IMR-90 (cell line): ENCODE measurements around the gene DEFB125. TPM values are rescaled to one million over a fixed set of nuclear protein-coding genes. Genes with fewer than 3 reads are reported as not detected.

ENCODE experiments used
- ATAC-seq: fragments of 200-7000 bp; cut with Tn5 transposase; 2 replicates; pipeline ENCODE4 v1.9.1; 2020; ENCODE audit warnings: low read depth, mild to moderate bottlenecking, moderate library complexity
- BruUV-seq: library from RNA; stranded (reverse); fragments of 400-500 nt; replicated peaks from 2 replicates; lab custom pipeline; 2021; lab: Mats Ljungman, UMichigan
- CTCF ChIA-PET: fragments of 300-600 bp; formaldehyde crosslinking; extraction: SDS; loops from one replicate; lab custom pipeline; 2021; ENCODE audit warnings: antibody characterized with exemption; lab: Yijun Ruan, JAX
- POLR2A ChIA-PET: fragments of 300-600 bp; sonication (Branson Sonifier 250); formaldehyde crosslinking; loops from one replicate; lab custom pipeline; 2022; ENCODE audit warnings: antibody characterized with exemption; ENCODE audit not compliant: unreplicated experiment; lab: Charles Lee
- DNase-seq: peaks from one replicate; pipeline ENCODE4 v3.0.0; 2013
- H2AFZ ChIP-seq: replicated peaks from 2 replicates; pipeline ENCODE3; 2013; ENCODE audit warnings: low read length, mild to moderate bottlenecking; ENCODE audit not compliant: poor library complexity
- H2AK5ac ChIP-seq: 2 replicates; pipeline ENCODE4 v1.6.1; 2013; ENCODE audit warnings: low read depth, low read length, inconsistent platforms
- H2AK9ac ChIP-seq: replicated peaks from 2 replicates; pipeline ENCODE3; 2013; ENCODE audit warnings: mild to moderate bottlenecking, low read depth, low read length, moderate library complexity; ENCODE audit not compliant: poor library complexity
- H2BK120ac ChIP-seq: 2 replicates; pipeline ENCODE4 v1.6.1; 2013; ENCODE audit warnings: low read depth, low read length, inconsistent platforms
- H2BK15ac ChIP-seq: 3 replicates; pipeline ENCODE4 v1.6.1; 2013; ENCODE audit warnings: low read depth, low read length, inconsistent platforms
- H2BK20ac ChIP-seq: 2 replicates; pipeline ENCODE4 v1.6.1; 2013; ENCODE audit warnings: low read depth, mild to moderate bottlenecking, inconsistent platforms, low read length, moderate library complexity
- H2BK5ac ChIP-seq: 2 replicates; pipeline ENCODE4 v1.6.1; 2013; ENCODE audit warnings: mild to moderate bottlenecking, low read depth, low read length, inconsistent platforms; ENCODE audit not compliant: poor library complexity, severe bottlenecking
- H3K14ac ChIP-seq: replicated peaks from 2 replicates; pipeline ENCODE4 v1.6.1; 2013; ENCODE audit warnings: low read depth, low read length, inconsistent platforms
- H3K18ac ChIP-seq: 2 replicates; pipeline ENCODE4 v1.6.1; 2013; ENCODE audit warnings: low read depth, low read length, control low read depth
- H3K23ac ChIP-seq: 2 replicates; pipeline ENCODE4 v1.6.1; 2013; ENCODE audit warnings: low read depth, low read length, inconsistent platforms
- H3K27ac ChIP-seq: 2 replicates; pipeline ENCODE4 v1.5.1; 2013; ENCODE audit warnings: mild to moderate bottlenecking, control low read depth, low read length; ENCODE audit not compliant: insufficient read depth
- H3K27me3 ChIP-seq: 2 replicates; pipeline ENCODE4 v1.6.1; 2013; ENCODE audit warnings: low read length; ENCODE audit not compliant: control insufficient read depth, insufficient read depth
- H3K36me3 ChIP-seq: 2 replicates; pipeline ENCODE4 v1.6.1; 2013; ENCODE audit warnings: low read length, mixed read lengths; ENCODE audit not compliant: control insufficient read depth, insufficient read depth
- H3K4ac ChIP-seq: 2 replicates; pipeline ENCODE4 v1.6.1; 2013; ENCODE audit warnings: low read depth, low read length, inconsistent platforms
- H3K4me1 ChIP-seq: 2 replicates; pipeline ENCODE4 v1.6.1; 2013; ENCODE audit warnings: low read length, mixed read lengths; ENCODE audit not compliant: control insufficient read depth, insufficient read depth
- H3K4me2 ChIP-seq: 2 replicates; pipeline ENCODE4 v1.6.1; 2013; ENCODE audit warnings: low read depth, mild to moderate bottlenecking, control low read depth, low read length, moderate library complexity
- H3K4me3 ChIP-seq: 2 replicates; pipeline ENCODE4 v1.5.1; 2013; ENCODE audit warnings: low read depth, mild to moderate bottlenecking, control low read depth, low read length, moderate library complexity; ENCODE audit not compliant: insufficient read depth
- H3K56ac ChIP-seq: 2 replicates; pipeline ENCODE4 v1.6.1; 2013; ENCODE audit warnings: low read length, inconsistent platforms; ENCODE audit not compliant: insufficient read depth; ENCODE audit errors: extremely low read depth
- H3K79me1 ChIP-seq, 2 experiments: 2 replicates each; pipeline ENCODE4 v1.6.1; 2013; ENCODE audit warnings: low read length in 2 of 2, inconsistent platforms in 1 of 2, low read depth in 1 of 2
- H3K9ac ChIP-seq: 2 replicates; pipeline ENCODE4 v1.6.1; 2013; ENCODE audit warnings: low read depth, low read length, control low read depth
- H3K9me1 ChIP-seq: 2 replicates; pipeline ENCODE4 v1.6.1; 2013; ENCODE audit warnings: low read length, inconsistent platforms; ENCODE audit not compliant: insufficient read depth
- H3K9me3 ChIP-seq: 2 replicates; pipeline ENCODE4 v1.6.1; 2013; ENCODE audit warnings: low read length; ENCODE audit not compliant: control insufficient read depth, insufficient read depth
- H4K20me1 ChIP-seq: 2 replicates; pipeline ENCODE4 v1.6.1; 2013; ENCODE audit warnings: low read length, inconsistent platforms; ENCODE audit not compliant: insufficient read depth
- H4K5ac ChIP-seq: 2 replicates; pipeline ENCODE4 v1.6.1; 2013; ENCODE audit warnings: mild to moderate bottlenecking, low read depth, low read length, control low read depth
- H4K8ac ChIP-seq, 2 experiments: 2 replicates each; pipeline ENCODE4 v1.6.1; 2013; ENCODE audit warnings: low read depth in 2 of 2, low read length in 2 of 2, control low read depth in 1 of 2, inconsistent platforms in 1 of 2
- H4K91ac ChIP-seq: 2 replicates; pipeline ENCODE4 v1.6.1; 2013; ENCODE audit warnings: low read depth, low read length, inconsistent platforms; ENCODE audit not compliant: insufficient read depth
- BHLHE40 ChIP-seq: fragments of 150-350 bp; IDR thresholded peaks from 2 replicates; pipeline ENCODE4 v1.6.1; 2016; ENCODE audit warnings: mild to moderate bottlenecking, low read depth, low read length
- CEBPB ChIP-seq: IDR thresholded peaks from 2 replicates; pipeline ENCODE4 v1.6.1; 2012; ENCODE audit warnings: low read depth, low read length, improper control_type of control experiment
- CHD1 ChIP-seq: IDR thresholded peaks from 2 replicates; pipeline ENCODE4 v1.6.1; 2012; ENCODE audit warnings: low read depth, low read length, improper control_type of control experiment
- CTCF ChIP-seq: conservative IDR thresholded peaks from 2 replicates; pipeline ENCODE4 v1.5.1; 2012; ENCODE audit warnings: mild to moderate bottlenecking, low read depth, low read length, improper control_type of control experiment
- ELK1 ChIP-seq: fragments of 150-350 bp; IDR thresholded peaks from 2 replicates; pipeline ENCODE4 v1.6.1; 2016; ENCODE audit warnings: low read depth, mild to moderate bottlenecking, low read length, moderate library complexity, borderline replicate concordance
- FOS ChIP-seq: fragments of 150-350 bp; IDR thresholded peaks from 2 replicates; pipeline ENCODE4 v1.6.1; 2016; ENCODE audit warnings: low read depth, low read length
- MAFK ChIP-seq: IDR thresholded peaks from 2 replicates; pipeline ENCODE4 v1.6.1; 2012; ENCODE audit warnings: low read depth, low read length, improper control_type of control experiment
- MAZ ChIP-seq: IDR thresholded peaks from 2 replicates; pipeline ENCODE4 v1.6.1; 2012; ENCODE audit warnings: low read depth, mild to moderate bottlenecking, low read length, improper control_type of control experiment, moderate library complexity, borderline replicate concordance
- MXI1 ChIP-seq: IDR thresholded peaks from 2 replicates; pipeline ENCODE4 v1.6.1; 2012; ENCODE audit warnings: low read depth, mild to moderate bottlenecking, low read length, moderate library complexity, borderline replicate concordance
- NFE2L2 ChIP-seq: fragments of 150-350 bp; IDR thresholded peaks from 2 replicates; pipeline ENCODE4 v1.6.1; 2016; ENCODE audit warnings: low read depth, mild to moderate bottlenecking, low read length
- POLR2A ChIP-seq: IDR thresholded peaks from 2 replicates; pipeline ENCODE4 v1.6.1; 2012; ENCODE audit warnings: mild to moderate bottlenecking, low read depth, low read length
- RAD21 ChIP-seq: IDR thresholded peaks from 2 replicates; pipeline ENCODE4 v1.6.1; 2012; ENCODE audit warnings: low read length, improper control_type of control experiment
- RCOR1 ChIP-seq: IDR thresholded peaks from 2 replicates; pipeline ENCODE4 v1.6.1; 2012; ENCODE audit warnings: mild to moderate bottlenecking, low read length, improper control_type of control experiment; ENCODE audit not compliant: insufficient replicate concordance
- RFX5 ChIP-seq: IDR thresholded peaks from 2 replicates; pipeline ENCODE4 v1.8.0; 2012; ENCODE audit warnings: low read depth, mild to moderate bottlenecking, low read length, moderate library complexity
- SMC3 ChIP-seq: fragments of 150-350 bp; IDR thresholded peaks from 2 replicates; pipeline ENCODE4 v1.6.1; 2016; ENCODE audit warnings: low read depth, mild to moderate bottlenecking, antibody characterized with exemption, low read length, moderate library complexity
- USF2 ChIP-seq: fragments of 150-350 bp; IDR thresholded peaks from 2 replicates; pipeline ENCODE4 v1.6.1; 2017; ENCODE audit warnings: mild to moderate bottlenecking, antibody characterized with exemption, low read length, low read depth
- WGBS, 2 experiments: methylation state at CpG; one replicate each; pipeline versions ENCODE4 v1.1.5 to v1.1.7; 2013; ENCODE audit warnings: missing lambda C conversion rate in 2 of 2; ENCODE audit not compliant: insufficient read length in 1 of 2; ENCODE audit errors: extremely low coverage in 2 of 2; 5-methylcytosine and 5-hydroxymethylcytosine counted together
- dilution Hi-C: fragments of 300-500 bp; cut with HindIII; formaldehyde crosslinking; loops from one replicate; pipeline ENCODE4 v1.14.3; 2018; ENCODE audit warnings: low sequenced_read_pairs; ENCODE audit not compliant: unreplicated experiment
- in situ Hi-C: fragments of 300-500 bp; cut with MboI; formaldehyde crosslinking; loops from 3 replicates; pipeline ENCODE4 v1.14.3; 2019; ENCODE audit warnings: low sequenced_read_pairs, inconsistent platforms, mixed read lengths
- intact Hi-C: fragments of 100-400 bp; cut with micrococcal nuclease; formaldehyde crosslinking; loops from 2 replicates; pipeline ENCODE4 v1.10.0; 2022
- polyA plus RNA-seq, 3 experiments: library from polyadenylated mRNA; depleted of rRNA; stranded (reverse); fragments of >200 nt; gene quantifications; 2 replicates each; pipeline ENCODE4 v1.2.3, GENCODE V29; 2012; ENCODE audit warnings: low replicate concordance in 1 of 3
- total RNA-seq: library from RNA; depleted of rRNA; stranded (reverse); fragments of >200 nt; gene quantifications from 2 replicates; pipeline ENCODE4 v1.2.3, GENCODE V29; 2012

DEFB125 gene
- total and polyA plus RNA-seq, 2 of the 4 experiments (the other 2 are of a cell fraction), result not detected

GRCh38 chr20:62487-62886 is 25.0 kb upstream of the DEFB125 start:
- ChIA-PET POLR2A (no interaction called here), CTCF (no interaction called here)
- no peak overlapping the region for H4K8ac ChIP-seq
- DNase-seq (no peak), ATAC-seq (no peak)
- no peak overlapping the region for H3K18ac ChIP-seq
- H3K79me1 ChIP-seq, result no peaks in the 10 kb centered on the region
- no peak overlapping the region for H3K14ac ChIP-seq
- no peak overlapping the region for H3K4ac ChIP-seq
- no TSS peak for BruUV-seq
- in situ Hi-C loops, result no loop called here
- no peak overlapping the region for H2BK15ac ChIP-seq
- intact Hi-C loops, result no loop called here
- no peaks in the 10 kb centered on the region for H3K27me3 ChIP-seq
- H2BK120ac ChIP-seq, result no peak overlapping the region
- H2AK9ac ChIP-seq, result no peak overlapping the region
- H3K36me3 ChIP-seq, result no peaks in the 10 kb centered on the region
- no peak overlapping the region for H3K56ac ChIP-seq
- H3K9me3 ChIP-seq, result peaks cover 17% of the 10 kb centered on the region
- peak overlapping the region; percentile 94 for H2BK5ac ChIP-seq
- H4K5ac ChIP-seq, result no peak overlapping the region
- H4K20me1 ChIP-seq, result no peaks in the 10 kb centered on the region
- no peak overlapping the region for H2AK5ac ChIP-seq
- H3K23ac ChIP-seq, result no peak overlapping the region
- peaks cover 2% of the 10 kb centered on the region; the same call in 1 of the 2 replicates for H3K4me1 ChIP-seq
- 33 to 89% methylated on average over 3 of the region's 3 CpGs for WGBS, 2 experiments
- H2BK20ac ChIP-seq, result no peak overlapping the region
- TF ChIP-seq SMC3 (no peak), CTCF (no peak), MAZ (no peak), FOS (no peak), RFX5 (no peak), USF2 (no peak), POLR2A (no peak), MAFK (no peak), CHD1 (no peak), ELK1 (no peak), NFE2L2 (no peak), RAD21 (no peak), BHLHE40 (no peak), CEBPB (no peak), MXI1 (no peak), RCOR1 (no peak)
- H3K9me1 ChIP-seq, result no peaks in the 10 kb centered on the region
- H3K4me3 ChIP-seq, result no peak overlapping the region
- no peak overlapping the region for H2AFZ ChIP-seq
- dilution Hi-C loops, result no loop called here
- no peak overlapping the region for H3K4me2 ChIP-seq
- no peak overlapping the region for H4K91ac ChIP-seq
- H3K9ac ChIP-seq, result no peak overlapping the region
- no peak overlapping the region for H3K27ac ChIP-seq
